GM23338 (cell line): ENCODE results near the gene SPEM1. TPM values are rescaled to one million over a fixed set of nuclear protein-coding genes. Genes with fewer than 3 reads are reported as not detected.
A peak's percentile ranks its signal among the peaks of the same experiment; 100 is the strongest.

Source experiments
- ATAC-seq: fragments of 200-7000 bp; cut with Tn5 transposase; 3 replicates; pipeline ENCODE4 v1.9.1; 2020
- DNase-seq: peaks from one replicate; pipeline ENCODE4 v3.0.0-alpha.2; 2015; ENCODE audit warnings: low spot score
- H2AFZ ChIP-seq: fragments of 200-600 bp; sonication (generic); 2 replicates; pipeline ENCODE4 v1.8.0; 2016; ENCODE audit warnings: antibody characterized with exemption, mild to moderate bottlenecking, moderate library complexity
- H3F3A ChIP-seq: fragments of 200-600 bp; sonication (generic); replicated peaks from 2 replicates; pipeline ENCODE4 v1.8.0; 2017; ENCODE audit warnings: antibody characterized with exemption, mixed run types, low read depth
- H3K27ac ChIP-seq: fragments of 200-600 bp; sonication (generic); 2 replicates; pipeline ENCODE4 v1.6.1; 2016; ENCODE audit warnings: low read depth
- H3K27me3 ChIP-seq: fragments of 200-600 bp; sonication (generic); 2 replicates; pipeline ENCODE4 v1.8.0; 2016; ENCODE audit warnings: mild to moderate bottlenecking, mixed run types, moderate library complexity; ENCODE audit not compliant: insufficient read depth
- H3K36me3 ChIP-seq: fragments of 200-600 bp; sonication (generic); 2 replicates; pipeline ENCODE4 v1.8.0; 2016; ENCODE audit warnings: mild to moderate bottlenecking; ENCODE audit not compliant: insufficient read depth
- H3K4me1 ChIP-seq: fragments of 200-600 bp; sonication (generic); 2 replicates; pipeline ENCODE4 v1.8.0; 2016; ENCODE audit warnings: mild to moderate bottlenecking, moderate library complexity; ENCODE audit not compliant: insufficient read depth
- H3K4me2 ChIP-seq: fragments of 200-600 bp; sonication (generic); 2 replicates; pipeline ENCODE4 v1.7.1; 2017; ENCODE audit warnings: mixed run types
- H3K4me3 ChIP-seq: fragments of 200-600 bp; sonication (generic); 2 replicates; pipeline ENCODE4 v1.6.1; 2016; ENCODE audit warnings: mixed run types
- H3K79me2 ChIP-seq: fragments of 200-600 bp; sonication (generic); replicated peaks from 2 replicates; pipeline ENCODE4 v1.8.0; 2017; ENCODE audit warnings: mild to moderate bottlenecking; ENCODE audit not compliant: insufficient read depth
- H3K9me2 ChIP-seq: fragments of 200-600 bp; sonication (generic); 2 replicates; pipeline ENCODE4 v1.8.0; 2017; ENCODE audit not compliant: insufficient read depth
- H4K20me1 ChIP-seq: fragments of 200-600 bp; sonication (generic); replicated peaks from 2 replicates; pipeline ENCODE4 v1.8.0; 2017; ENCODE audit warnings: mild to moderate bottlenecking; ENCODE audit not compliant: insufficient read depth
- H3K27ac Mint-ChIP-seq: 2 replicates; pipeline ENCODE4 v1.8.0; 2020; ENCODE audit warnings: inconsistent platforms, mild to moderate bottlenecking, moderate library complexity, mixed read lengths
- H3K27me3 Mint-ChIP-seq: 3 replicates; pipeline ENCODE4 v1.8.0; 2022; ENCODE audit warnings: low read depth, mild to moderate bottlenecking, moderate library complexity, mixed read lengths, inconsistent platforms; ENCODE audit not compliant: insufficient read depth, poor library complexity
- H3K36me3 Mint-ChIP-seq: 3 replicates; pipeline ENCODE4 v1.8.0; 2021; ENCODE audit warnings: low read depth, mild to moderate bottlenecking, inconsistent platforms, moderate library complexity, mixed read lengths
- H3K4me1 Mint-ChIP-seq: 3 replicates; pipeline ENCODE4 v1.8.0; 2020; ENCODE audit warnings: mild to moderate bottlenecking, inconsistent platforms, mixed read lengths
- H3K4me3 Mint-ChIP-seq: 3 replicates; pipeline ENCODE4 v1.8.0; 2021; ENCODE audit warnings: moderate library complexity, mild to moderate bottlenecking, inconsistent platforms, mixed read lengths
- H3K9me3 Mint-ChIP-seq: 3 replicates; pipeline ENCODE4 v1.8.0; 2020; ENCODE audit warnings: moderate library complexity, mild to moderate bottlenecking, inconsistent platforms, mixed read lengths
- CREB1 ChIP-seq: fragments of 250-450 bp; sonication (Bioruptor Pico); IDR thresholded peaks from 2 replicates; pipeline ENCODE4 v1.5.0; 2020; ENCODE audit warnings: low read depth, mild to moderate bottlenecking, moderate library complexity
- EZH2 ChIP-seq: fragments of 200-600 bp; sonication (generic); IDR thresholded peaks from one replicate; pipeline ENCODE4 v1.8.0; 2017; ENCODE audit warnings: antibody characterized with exemption, mild to moderate bottlenecking, low read depth; ENCODE audit not compliant: unreplicated experiment
- EZH2phosphoT487 ChIP-seq: fragments of 200-600 bp; sonication (generic); IDR thresholded peaks from one replicate; pipeline ENCODE4 v1.8.1; 2018; ENCODE audit warnings: antibody characterized with exemption; ENCODE audit not compliant: unreplicated experiment
- POLR2AphosphoS5 ChIP-seq: IDR thresholded peaks from 2 replicates; pipeline ENCODE4 v1.6.1; 2016; ENCODE audit warnings: antibody characterized with exemption, low read depth
- STAT1 ChIP-seq: IDR thresholded peaks from one replicate; pipeline ENCODE4 v1.6.1; 2016; ENCODE audit warnings: antibody characterized with exemption; ENCODE audit not compliant: unreplicated experiment
- ZNF331 ChIP-seq: fragments of 250-450 bp; sonication (Bioruptor Pico); IDR thresholded peaks from 2 replicates; pipeline ENCODE4 v1.5.0; 2020; ENCODE audit warnings: low read depth, mild to moderate bottlenecking, moderate library complexity
- polyA plus RNA-seq: library from polyadenylated mRNA; unstranded; fragments of >200 nt; fragmentation: Nextera tagmentation; extraction: Ambion mirVana; gene quantifications from 2 replicates; pipeline ENCODE4 v1.2.1, GENCODE V29; 2016
- total RNA-seq: library from RNA; depleted of rRNA; stranded (reverse); fragments of >200 nt; shearing (Covaris generic); gene quantifications from 2 replicates; pipeline ENCODE4 v1.2.3, GENCODE V29; 2014

Gene SPEM1
- total and polyA plus RNA-seq, 2 experiments from 2014 or later = not detected

- TF ChIP-seq ZNF331 (no peak), CREB1 (CRISPR knock-in tag) (no peak), EZH2 (no peak)
Observed at GRCh38 chr17:7380321-7380720, 39.8 kb upstream of the SPEM1 start (continued).

- H2AFZ ChIP-seq = peak within 1 kb of the TSS; percentile 99
- peaks cover 42% of the 10 kb centered on the region for H3K27me3 ChIP-seq
- peak; percentile 40 for ATAC-seq
Observed at GRCh38 chr17:7380855-7381683, 39.1 kb upstream of the SPEM1 start, which contains the start of gene TNK1. Gene TNK1 (plus strand): TSS chr17:7381089. CDS start chr17:7382927, 1,838 bp downstream.

GRCh38 chr17:7382901-7383300, 37.2 kb upstream of the SPEM1 start:
- no peak for ATAC-seq

More at GRCh38 chr17:7380855-7381683, 39.1 kb upstream of the SPEM1 start, which contains the start of gene TNK1:
- Mint-ChIP-seq H3K36me3 (peaks cover 7% of the 10 kb centered on the region; the same call in 2 of the 3 replicates), H3K4me3 (peak within 1 kb of the TSS; percentile 79), H3K9me3 (peaks cover 13% of the 10 kb centered on the region), H3K27ac (no peak within 1 kb of the TSS), H3K4me1 (peaks cover 21% of the 10 kb centered on the region), H3K27me3 (peaks cover 41% of the 10 kb centered on the region)
- Histone ChIP-seq H4K20me1 (no peaks in the 10 kb centered on the region), H3K27ac (no peak within 1 kb of the TSS), H3K36me3 (no peaks in the 10 kb centered on the region; the same call in 1 of the 2 replicates), H3K4me2 (peak within 1 kb of the TSS; percentile 98), H3K79me2 (no peaks in the 10 kb centered on the region), H3K9me2 (no peaks in the 10 kb centered on the region), H3F3A (peaks cover 23% of the 10 kb centered on the region; the same call in 1 of the 2 replicates), H3K4me3 (peak within 1 kb of the TSS; percentile 76), H3K4me1 (peaks cover 17% of the 10 kb centered on the region)
- peak; percentile 73 for DNase-seq
- TF ChIP-seq POLR2AphosphoS5 (peak; percentile 78), EZH2phosphoT487 (no peak), CREB1 (CRISPR knock-in tag) (no peak), STAT1 (no peak)

More at GRCh38 chr17:7382901-7383300, 37.2 kb upstream of the SPEM1 start:
- H3K27me3 Mint-ChIP-seq = peaks cover 44% of the 10 kb centered on the region
- H3K4me3 ChIP-seq = no peak overlapping the region; the same call in 1 of the 2 replicates
- no peak overlapping the region for H3K27ac Mint-ChIP-seq
- no peaks in the 10 kb centered on the region; the same call in 1 of the 2 replicates for H4K20me1 ChIP-seq
- TF ChIP-seq STAT1 = no peak
- no peak for TF ChIP-seq EZH2phosphoT487
- H3K36me3 Mint-ChIP-seq = peaks cover 7% of the 10 kb centered on the region; the same call in 2 of the 3 replicates
- DNase-seq = no peak
- H3K36me3 ChIP-seq = no peaks in the 10 kb centered on the region; the same call in 1 of the 2 replicates
- no peak overlapping the region for H3K27ac ChIP-seq
- peaks cover 13% of the 10 kb centered on the region for H3K9me3 Mint-ChIP-seq
- peaks cover 17% of the 10 kb centered on the region for H3K4me1 ChIP-seq
- H3K27me3 ChIP-seq = peaks cover 42% of the 10 kb centered on the region
- no peak overlapping the region for H2AFZ ChIP-seq
- no peaks in the 10 kb centered on the region for H3K9me2 ChIP-seq
- no peak overlapping the region for H3K4me2 ChIP-seq
- H3K4me3 Mint-ChIP-seq = peak overlapping the region; percentile 23; the same call in 1 of the 3 replicates
- peaks cover 20% of the 10 kb centered on the region; the same call in 1 of the 2 replicates for H3F3A ChIP-seq
- H3K79me2 ChIP-seq = no peaks in the 10 kb centered on the region
- H3K4me1 Mint-ChIP-seq = peaks cover 21% of the 10 kb centered on the region
